Activated naive CD8-positive, alpha-beta T cell treated with anti-CD3 and anti-CD28 coated beads, Interleukin-2, amount 50 U/mL, for 24 hours (primary cell): Measurements from ENCODE around the gene SELENOI.

Source experiments
- ATAC-seq: fragments of 150-1000 bp; cut with Tn5 transposase; one replicate; pipeline ENCODE4 v1.10.0; 2021
- DNase-seq: peaks from one replicate; pipeline ENCODE4 v3.0.0; 2021
- H3K27ac Mint-ChIP-seq: one replicate; pipeline ENCODE4 v1.8.0; 2021; ENCODE audit warnings: mild to moderate bottlenecking, mixed read lengths
- H3K27me3 Mint-ChIP-seq: one replicate; pipeline ENCODE4 v1.8.0; 2021; ENCODE audit warnings: mixed read lengths
- H3K36me3 Mint-ChIP-seq: one replicate; pipeline ENCODE4 v1.8.0; 2021; ENCODE audit warnings: low read depth, mixed read lengths
- H3K4me1 Mint-ChIP-seq: one replicate; pipeline ENCODE4 v1.8.0; 2021; ENCODE audit warnings: mixed read lengths
- H3K4me3 Mint-ChIP-seq: one replicate; pipeline ENCODE4 v1.8.0; 2021; ENCODE audit warnings: mild to moderate bottlenecking, moderate library complexity, mixed read lengths
- H3K9me3 Mint-ChIP-seq: one replicate; pipeline ENCODE4 v1.8.0; 2021; ENCODE audit warnings: mixed read lengths

Gene SELENOI

DNA sequence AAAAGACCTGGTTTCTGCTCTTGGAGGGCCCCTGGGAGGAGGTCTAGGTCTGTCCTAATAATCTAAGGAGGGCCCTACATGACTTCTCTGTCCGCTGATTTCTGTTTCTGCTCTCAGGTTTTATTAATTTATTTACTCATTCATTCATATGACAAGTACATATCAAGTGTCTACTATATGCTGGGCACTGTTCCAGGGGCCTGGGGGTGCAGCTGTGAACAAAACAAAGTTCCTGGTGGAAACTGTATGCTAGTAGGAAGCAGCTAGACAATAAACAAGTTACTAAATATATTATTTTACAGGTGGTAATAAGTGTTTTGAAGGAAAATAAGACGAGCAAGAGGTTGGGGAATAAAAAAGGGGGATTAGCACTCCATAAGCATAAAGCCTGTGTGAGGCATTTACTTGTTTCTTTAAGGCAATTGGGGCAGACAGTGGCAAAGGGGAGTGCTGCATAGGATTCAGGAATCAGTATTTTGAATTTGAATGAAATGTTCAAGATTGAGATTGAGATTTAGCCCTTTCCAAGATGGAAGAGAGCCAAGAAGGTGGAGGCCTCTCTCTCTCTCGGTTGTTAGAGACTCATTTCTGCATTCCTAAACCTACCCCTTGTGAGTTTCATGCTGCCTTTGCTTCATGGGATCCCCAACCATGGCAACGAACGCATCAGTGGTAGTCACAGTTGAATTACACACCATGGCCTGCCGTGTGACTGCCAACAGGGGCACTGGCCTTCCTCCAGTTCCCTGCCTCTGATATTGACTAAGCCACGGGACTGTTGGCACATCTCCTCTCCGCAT, 84.0 kb downstream of the SELENOI start:
- H3K27me3 Mint-ChIP-seq: peaks cover 7% of the 10 kb centered on the region
- H3K27ac Mint-ChIP-seq: no peak overlapping the region
- no peaks in the 10 kb centered on the region for H3K36me3 Mint-ChIP-seq
- ATAC-seq (no peak), DNase-seq (no peak)
- no peaks in the 10 kb centered on the region for H3K9me3 Mint-ChIP-seq
- H3K4me1 Mint-ChIP-seq: no peaks in the 10 kb centered on the region
- H3K4me3 Mint-ChIP-seq: no peak overlapping the region

DNA sequence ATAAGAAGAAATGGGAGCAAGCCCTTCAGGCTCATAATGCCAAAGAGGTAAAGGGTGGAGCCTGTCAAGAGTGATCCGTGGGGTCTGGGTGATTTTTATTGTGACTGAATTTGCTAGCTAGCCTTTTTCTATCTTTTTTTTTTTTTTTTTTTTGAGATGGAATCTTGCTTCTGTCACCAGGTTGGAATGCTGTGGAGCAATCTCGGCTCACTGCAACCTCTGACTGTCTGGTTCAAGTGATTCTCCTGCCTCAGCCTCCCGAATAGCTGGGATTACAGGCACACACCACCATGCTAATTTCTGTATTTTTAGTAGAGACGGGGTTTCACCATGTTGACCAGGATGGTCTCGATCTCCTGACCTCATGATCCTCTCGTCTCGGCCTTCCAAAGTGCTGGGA, 84.9 kb downstream of the SELENOI start:
- Mint-ChIP-seq H3K4me3 (no peak overlapping the region), H3K4me1 (no peaks in the 10 kb centered on the region), H3K27me3 (peaks cover 7% of the 10 kb centered on the region), H3K27ac (no peak overlapping the region), H3K36me3 (no peaks in the 10 kb centered on the region), H3K9me3 (no peaks in the 10 kb centered on the region)
- no peak for ATAC-seq
- no peak for DNase-seq

DNA sequence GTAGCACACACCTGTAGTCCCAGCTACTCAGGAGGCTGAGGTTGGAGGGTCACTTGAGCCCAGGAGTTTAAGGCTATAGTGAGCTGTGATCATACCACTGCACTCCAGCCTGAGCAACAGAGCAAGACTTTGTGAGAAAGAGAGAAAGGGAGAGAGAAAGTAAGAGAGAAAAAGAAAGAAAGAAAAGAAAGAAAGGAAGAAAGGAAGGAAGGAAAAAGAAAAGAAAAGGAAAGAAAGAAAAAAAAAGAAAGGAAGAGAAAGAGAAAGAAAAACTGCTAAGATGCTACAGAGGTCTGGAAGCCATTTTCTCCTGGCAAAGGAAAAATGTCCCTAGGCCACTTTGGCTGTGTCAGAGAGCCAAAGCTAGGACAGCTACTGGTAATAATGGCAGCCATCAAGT, 86.4 kb downstream of the SELENOI start:
- Mint-ChIP-seq H3K9me3 (no peaks in the 10 kb centered on the region), H3K4me1 (no peaks in the 10 kb centered on the region), H3K36me3 (no peaks in the 10 kb centered on the region), H3K27ac (no peak overlapping the region), H3K27me3 (peaks cover 7% of the 10 kb centered on the region), H3K4me3 (no peak overlapping the region)
- no peak for ATAC-seq
- no peak for DNase-seq

DNA sequence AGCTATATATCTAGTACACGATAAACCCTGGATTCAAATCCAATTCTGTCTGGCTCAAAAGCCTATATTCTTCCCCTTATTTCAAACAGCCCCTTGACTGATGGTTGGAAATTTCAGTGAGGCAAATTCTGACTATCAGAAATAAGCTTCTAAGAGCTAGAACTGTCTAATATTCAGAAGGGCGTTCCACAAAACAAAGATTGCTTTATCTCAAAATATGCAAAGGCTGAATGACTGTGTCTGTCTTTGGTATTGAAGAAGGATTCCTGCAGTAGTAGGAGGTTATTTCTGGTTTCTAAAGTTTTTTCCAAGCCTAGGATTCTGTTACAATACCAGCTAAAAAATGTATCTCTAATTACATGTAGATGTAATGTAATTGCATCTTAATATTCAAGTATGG, 86.9 kb downstream of the SELENOI start:
- Mint-ChIP-seq H3K27ac (no peak overlapping the region), H3K36me3 (no peaks in the 10 kb centered on the region), H3K4me1 (no peaks in the 10 kb centered on the region), H3K4me3 (no peak overlapping the region), H3K27me3 (peaks cover 7% of the 10 kb centered on the region), H3K9me3 (no peaks in the 10 kb centered on the region)
- no peak for ATAC-seq
- DNase-seq: no peak

DNA sequence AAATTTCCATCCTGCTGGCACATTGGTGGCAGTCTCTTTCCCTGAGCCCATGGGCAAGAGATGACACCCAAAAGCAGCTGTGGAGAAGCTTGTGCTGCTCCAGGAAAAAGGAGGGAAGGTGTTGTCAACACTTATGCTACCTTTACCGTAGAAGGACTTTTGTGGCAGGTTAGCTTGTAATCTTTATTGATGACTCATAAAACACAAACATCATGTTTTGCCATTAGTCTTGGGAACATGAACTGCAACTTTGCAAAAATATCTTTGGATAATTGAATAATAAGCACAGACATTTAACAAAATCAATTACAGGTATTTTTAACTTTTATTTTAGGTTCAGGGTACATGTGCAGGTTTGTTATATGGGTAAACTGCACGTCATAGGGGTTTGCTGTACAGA, 89.2 kb downstream of the SELENOI start:
- H3K27ac Mint-ChIP-seq: no peak overlapping the region
- ATAC-seq (no peak), DNase-seq (no peak)

GRCh38 chr2:26438526-26438925, 92.6 kb downstream of the SELENOI start:
- peaks cover 5% of the 10 kb centered on the region for H3K27me3 Mint-ChIP-seq
- H3K36me3 Mint-ChIP-seq: no peaks in the 10 kb centered on the region
- no peak overlapping the region for H3K4me3 Mint-ChIP-seq
- no peaks in the 10 kb centered on the region for H3K9me3 Mint-ChIP-seq
- ATAC-seq (no peak), DNase-seq (no peak)
- no peak overlapping the region for H3K27ac Mint-ChIP-seq
- H3K4me1 Mint-ChIP-seq: no peaks in the 10 kb centered on the region

More for the DNA sequence above, 89.2 kb downstream of the SELENOI start:
- Mint-ChIP-seq H3K4me1 (no peaks in the 10 kb centered on the region), H3K36me3 (no peaks in the 10 kb centered on the region), H3K27me3 (peaks cover 12% of the 10 kb centered on the region), H3K9me3 (no peaks in the 10 kb centered on the region), H3K4me3 (no peak overlapping the region)

GRCh38 chr2:26438926-26439325, 93.0 kb downstream of the SELENOI start:
- ATAC-seq (no peak), DNase-seq (no peak)
- Mint-ChIP-seq H3K4me1 (no peaks in the 10 kb centered on the region), H3K27me3 (peaks cover 5% of the 10 kb centered on the region), H3K36me3 (no peaks in the 10 kb centered on the region), H3K4me3 (no peak overlapping the region), H3K27ac (no peak overlapping the region), H3K9me3 (no peaks in the 10 kb centered on the region)

- Mint-ChIP-seq H3K4me3 (no peak overlapping the region), H3K9me3 (no peaks in the 10 kb centered on the region), H3K27ac (no peak overlapping the region), H3K36me3 (no peaks in the 10 kb centered on the region), H3K4me1 (no peaks in the 10 kb centered on the region), H3K27me3 (peaks cover 5% of the 10 kb centered on the region)
- DNase-seq (no peak), ATAC-seq (no peak)
These were observed 96.4 kb downstream of the SELENOI start for GRCh38 chr2:26442301-26442700.

- DNase-seq (no peak), ATAC-seq (no peak)
- Mint-ChIP-seq H3K27ac (no peak overlapping the region), H3K36me3 (no peaks in the 10 kb centered on the region), H3K4me3 (no peak overlapping the region), H3K9me3 (no peaks in the 10 kb centered on the region), H3K27me3 (peaks cover 5% of the 10 kb centered on the region), H3K4me1 (no peaks in the 10 kb centered on the region)
These were observed 96.8 kb downstream of the SELENOI start for GRCh38 chr2:26442707-26443106.

- Mint-ChIP-seq H3K9me3 (no peaks in the 10 kb centered on the region), H3K36me3 (no peaks in the 10 kb centered on the region), H3K4me1 (no peaks in the 10 kb centered on the region), H3K27me3 (no peaks in the 10 kb centered on the region), H3K4me3 (no peak overlapping the region), H3K27ac (no peak overlapping the region)
- DNase-seq (no peak), ATAC-seq (no peak)
These were observed 98.3 kb downstream of the SELENOI start for GRCh38 chr2:26444236-26444635.
